GM18517 (cell line): ENCODE results near the gene CTSD.
"Not testable (repeated sequence)": the region's sequence is repeated elsewhere in the genome, so short reads cannot be mapped to it uniquely, and the experiment has no call there.

Source experiments
- ATAC-seq: cut with Tn5 transposase; IDR thresholded peaks from one replicate; pipeline ENCODE4 v1.9.1; 2021; ENCODE audit warnings: mild to moderate bottlenecking, moderate library complexity; ENCODE audit not compliant: unreplicated experiment

The CTSD gene

GRCh38 chr11:1770528-1770927, 6.8 kb upstream of the CTSD start:
- no peak for ATAC-seq

GRCh38 chr11:1770061-1770460, 6.3 kb upstream of the CTSD start:
- ATAC-seq = no peak

GRCh38 chr11:1769304-1769936, 5.7 kb upstream of the CTSD start:
- not testable (repeated sequence) for ATAC-seq

- no peak for ATAC-seq
Measured at GRCh38 chr11:1768141-1768469, 4.4 kb upstream of the CTSD start.

GRCh38 chr11:1767399-1768140, 3.8 kb upstream of the CTSD start:
- ATAC-seq = no peak

GRCh38 chr11:1766719-1767398, 3.1 kb upstream of the CTSD start:
- no peak for ATAC-seq

- ATAC-seq = no peak
Measured at GRCh38 chr11:1765871-1766718, 2.4 kb upstream of the CTSD start.

- peak; percentile 23 for ATAC-seq
Measured at GRCh38 chr11:1763336-1763795, 361 bp downstream of the CTSD start.

GRCh38 chr11:1762537-1763302, 1.0 kb downstream of the CTSD start:
- ATAC-seq = no peak

GRCh38 chr11:1761857-1762536, 1.7 kb downstream of the CTSD start:
- no peak for ATAC-seq

- ATAC-seq = no peak
Measured at GRCh38 chr11:1761110-1761856, 2.4 kb downstream of the CTSD start.

GRCh38 chr11:1760351-1761109, 3.2 kb downstream of the CTSD start:
- no peak for ATAC-seq

GRCh38 chr11:1759851-1760220, 3.9 kb downstream of the CTSD start:
- ATAC-seq = no peak

- ATAC-seq = no peak
Measured at GRCh38 chr11:1759151-1759850, 4.4 kb downstream of the CTSD start.

GRCh38 chr11:1758611-1759150, 5.0 kb downstream of the CTSD start:
- ATAC-seq = no peak

- ATAC-seq = no peak
Measured at GRCh38 chr11:1757861-1758610, 5.7 kb downstream of the CTSD start.
